Measurements from ENCODE around the gene TTC12. TPM values are rescaled to one million over a fixed set of nuclear protein-coding genes. Genes with fewer than 3 reads are reported as not detected.

TTC12 gene
- total and polyA plus RNA-seq, 2 of the 13 experiments (the other 11 are each of a cell fraction or from before 2014, with no cell fraction given), result 5.4 to 11.6 TPM

- TF ChIP-seq ZNF672 (CRISPR knock-in tag; IDR thresholded peaks at IDR 0.05) (no peak), ZNF205 (CRISPR knock-in tag; IDR thresholded peaks at IDR 0.05) (0 out of 2 replicates have a peak, but pooled peaks have one; percentile 29), SMC3 (IDR thresholded peaks at IDR 0.05; ENCODE audit: low read length) (peak; percentile 67), ZNF335 (CRISPR knock-in tag; IDR thresholded peaks at IDR 0.05) (no peak), TCF7L2 (IDR thresholded peaks at IDR 0.05; ENCODE audit: low read depth, low read length) (no peak)
- TF ChIP-seq, protein P1, sequence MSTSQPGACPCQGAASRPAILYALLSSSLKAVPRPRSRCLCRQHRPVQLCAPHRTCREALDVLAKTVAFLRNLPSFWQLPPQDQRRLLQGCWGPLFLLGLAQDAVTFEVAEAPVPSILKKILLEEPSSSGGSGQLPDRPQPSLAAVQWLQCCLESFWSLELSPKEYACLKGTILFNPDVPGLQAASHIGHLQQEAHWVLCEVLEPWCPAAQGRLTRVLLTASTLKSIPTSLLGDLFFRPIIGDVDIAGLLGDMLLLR (CRISPR knock-in tag; IDR thresholded peaks at IDR 0.05), result no peak
- TF ChIP-seq, protein P2, sequence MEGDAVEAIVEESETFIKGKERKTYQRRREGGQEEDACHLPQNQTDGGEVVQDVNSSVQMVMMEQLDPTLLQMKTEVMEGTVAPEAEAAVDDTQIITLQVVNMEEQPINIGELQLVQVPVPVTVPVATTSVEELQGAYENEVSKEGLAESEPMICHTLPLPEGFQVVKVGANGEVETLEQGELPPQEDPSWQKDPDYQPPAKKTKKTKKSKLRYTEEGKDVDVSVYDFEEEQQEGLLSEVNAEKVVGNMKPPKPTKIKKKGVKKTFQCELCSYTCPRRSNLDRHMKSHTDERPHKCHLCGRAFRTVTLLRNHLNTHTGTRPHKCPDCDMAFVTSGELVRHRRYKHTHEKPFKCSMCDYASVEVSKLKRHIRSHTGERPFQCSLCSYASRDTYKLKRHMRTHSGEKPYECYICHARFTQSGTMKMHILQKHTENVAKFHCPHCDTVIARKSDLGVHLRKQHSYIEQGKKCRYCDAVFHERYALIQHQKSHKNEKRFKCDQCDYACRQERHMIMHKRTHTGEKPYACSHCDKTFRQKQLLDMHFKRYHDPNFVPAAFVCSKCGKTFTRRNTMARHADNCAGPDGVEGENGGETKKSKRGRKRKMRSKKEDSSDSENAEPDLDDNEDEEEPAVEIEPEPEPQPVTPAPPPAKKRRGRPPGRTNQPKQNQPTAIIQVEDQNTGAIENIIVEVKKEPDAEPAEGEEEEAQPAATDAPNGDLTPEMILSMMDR (CRISPR knock-in tag; IDR thresholded peaks at IDR 0.05), result peak; percentile 97
These were observed 24.8 kb upstream of the TTC12 start (continued) for GRCh38 chr11:113289431-113290187.

- no peak for ATAC-seq
- in situ Hi-C loops (cut with HindIII; ENCODE audit: extremely low pct_ligation_motif_present, low pct_unique_long_range_greater_than_20kb), result loop anchor here (5.0 to 25.0 kb wide), 2 partner anchors 457 to 707 kb away; no protein-coding TSS in a partner anchor
These were observed 20.4 kb upstream of the TTC12 start for GRCh38 chr11:113293936-113294335.

More at GRCh38 chr11:113293936-113294335, 20.4 kb upstream of the TTC12 start:
- POLR2A ChIA-PET, result no interaction called here
- H3K36me3 ChIP-seq (replicated peaks in 1 of 2; ENCODE audit: control insufficient read depth in 1 of 2, insufficient read depth in 2 of 2, low read length in 2 of 2), result no peaks in the 10 kb centered on the region
- FAIRE-seq, result no peak
- H3K27ac ChIP-seq (ENCODE audit: extremely low read length, insufficient read depth, low read length), result no peak overlapping the region
- no peaks in the 10 kb centered on the region for H3K79me2 ChIP-seq (ENCODE audit: insufficient read depth, low read length)
- H3K4me1 ChIP-seq (ENCODE audit: insufficient read depth, low read length), result peaks cover 6% of the 10 kb centered on the region
- intact Hi-C loops (cut with micrococcal nuclease; ENCODE audit: unreplicated experiment), result no loop called here
- TF ChIP-seq, protein P3, sequence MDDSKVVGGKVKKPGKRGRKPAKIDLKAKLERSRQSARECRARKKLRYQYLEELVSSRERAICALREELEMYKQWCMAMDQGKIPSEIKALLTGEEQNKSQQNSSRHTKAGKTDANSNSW (CRISPR knock-in tag; IDR thresholded peaks at IDR 0.05; ENCODE audit: borderline replicate concordance), result no peak
- no peak for TF ChIP-seq GLI4 (CRISPR knock-in tag; IDR thresholded peaks at IDR 0.05; ENCODE audit: borderline replicate concordance)
- no peak for TF ChIP-seq ZNF589 (CRISPR knock-in tag; conservative IDR thresholded peaks at IDR 0.05)
- peaks cover 0 to 3% of the 10 kb centered on the region in 2 experiments; a peak in 1 of 5 replicates for H3K27me3 ChIP-seq (ENCODE audit: control insufficient read depth in 1 of 2, insufficient read depth in 2 of 2, low read length in 2 of 2)
- H3K4me2 ChIP-seq (ENCODE audit: low read depth, low read length), result no peak overlapping the region
- H4K20me1 ChIP-seq (ENCODE audit: insufficient read depth, low read length), result no peaks in the 10 kb centered on the region
- H3K4me3 ChIP-seq (replicated peaks in 1 of 3; ENCODE audit: insufficient read depth in 1 of 3, low read depth in 2 of 3, low read length in 3 of 3), result no peak overlapping the region
- H3K9ac ChIP-seq (ENCODE audit: insufficient read depth, low read depth, low read length), result no peak overlapping the region
- no peak overlapping the region for H2AFZ ChIP-seq (ENCODE audit: low read length)
- DNase-seq (ENCODE audit: low spot score), result no peak
- H3K9me3 ChIP-seq (ENCODE audit: low read length), result no peaks in the 10 kb centered on the region
- CTCF ChIA-PET (ENCODE audit: low intra/inter-chr PET ratio, low total read pairs), result no interaction called here
- 14% methylated on average over 5 of the region's 5 CpGs for WGBS (ENCODE audit: low lambda C conversion rate)
- no TSS peak for BruUV-seq (replicated peaks)

Measured in HepG2 (cell line).